Mesenteric fat pad (tissue), 1 donor: ENCODE data around the gene BANP. TPM values are rescaled to one million over a fixed set of nuclear protein-coding genes. Genes with fewer than 3 reads are reported as not detected.
"Not testable (repeated sequence)": the region's sequence is repeated elsewhere in the genome, so short reads cannot be mapped to it uniquely, and the experiment has no call there.

Experiments
- DNase-seq: peaks from one replicate; pipeline ENCODE4 v3.0.0-alpha.2; 2020; ENCODE audit warnings: low spot score
- long read RNA-seq: library from polyadenylated mRNA; unstranded; transcript quantifications from one replicate; pipeline ENCODE4 v2.0.0, GENCODE V29; 2020
- total RNA-seq: library from RNA; stranded (reverse); fragmentation: NEBNext Ultra II Directional; extraction: Animal tissue kit (Norgen Biotek cat#: 25700); gene quantifications from one replicate; pipeline ENCODE4 v1.2.1, GENCODE V29; 2021
- donor health status: DM: yes; HTN: yes; CAD: no.

BANP gene, protein sequence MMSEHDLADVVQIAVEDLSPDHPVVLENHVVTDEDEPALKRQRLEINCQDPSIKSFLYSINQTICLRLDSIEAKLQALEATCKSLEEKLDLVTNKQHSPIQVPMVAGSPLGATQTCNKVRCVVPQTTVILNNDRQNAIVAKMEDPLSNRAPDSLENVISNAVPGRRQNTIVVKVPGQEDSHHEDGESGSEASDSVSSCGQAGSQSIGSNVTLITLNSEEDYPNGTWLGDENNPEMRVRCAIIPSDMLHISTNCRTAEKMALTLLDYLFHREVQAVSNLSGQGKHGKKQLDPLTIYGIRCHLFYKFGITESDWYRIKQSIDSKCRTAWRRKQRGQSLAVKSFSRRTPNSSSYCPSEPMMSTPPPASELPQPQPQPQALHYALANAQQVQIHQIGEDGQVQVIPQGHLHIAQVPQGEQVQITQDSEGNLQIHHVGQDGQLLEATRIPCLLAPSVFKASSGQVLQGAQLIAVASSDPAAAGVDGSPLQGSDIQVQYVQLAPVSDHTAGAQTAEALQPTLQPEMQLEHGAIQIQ
- total RNA-seq, result 28.8 TPM
- long read RNA-seq, transcript BANP-202 (12 exons, 2,164 nt), result major isoform, 6 of 60 reads
- long read RNA-seq, partial matches to known transcripts, result 9 of 60 reads
- long read RNA-seq, other reads (novel, unspliced or antisense), result 38 of 60 reads

DNA sequence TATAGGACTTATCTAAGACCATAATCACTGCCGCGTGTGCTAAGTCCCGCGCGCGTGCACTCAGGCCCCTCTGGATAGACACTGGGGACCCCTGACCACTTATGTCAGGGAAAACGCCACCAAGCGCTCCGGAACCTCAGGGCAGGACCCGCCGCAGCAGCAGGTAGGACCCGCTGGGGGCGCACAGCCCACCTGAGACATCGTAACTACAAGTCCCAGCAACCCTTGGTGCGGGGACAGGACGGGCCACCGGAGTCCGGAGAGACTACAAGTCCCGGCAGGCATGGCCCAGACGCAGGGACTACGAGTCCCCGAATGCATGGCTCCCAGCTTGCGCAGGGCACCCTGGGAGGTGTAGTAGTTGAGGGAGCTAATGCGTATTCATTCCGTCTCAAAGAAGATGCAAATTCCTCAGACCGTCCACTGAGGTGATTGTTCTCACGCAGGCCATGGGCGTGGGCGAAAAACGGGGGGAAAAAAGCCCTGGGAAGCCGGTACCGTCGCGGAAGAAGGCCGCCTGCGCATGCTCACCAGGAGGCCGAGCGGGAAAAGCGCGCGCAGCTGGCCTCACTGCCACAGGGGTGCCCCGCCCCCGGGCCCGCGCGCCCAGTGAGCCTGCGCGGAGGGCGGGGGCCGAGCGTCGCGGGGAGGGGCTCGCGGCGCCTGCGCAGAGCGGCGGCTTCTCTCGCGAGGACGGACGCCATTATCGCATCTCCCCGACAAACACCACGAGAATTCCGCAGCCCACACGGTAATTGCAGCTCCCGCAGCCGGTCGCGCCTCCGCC lies at the start of gene BANP:
TSS of gene BANP (plus strand) at position 670 of the 787 bp plus-strand sequence. CDS start 23,682 bp downstream, outside the sequence.
- DNase-seq, result peak; percentile 98

GRCh38 chr16:87904963-87905362 lies 46.3 kb upstream of the BANP start:
- not testable (repeated sequence) for DNase-seq

GRCh38 chr16:87905521-87905920 lies 45.7 kb upstream of the BANP start:
- not testable (repeated sequence) for DNase-seq

DNA sequence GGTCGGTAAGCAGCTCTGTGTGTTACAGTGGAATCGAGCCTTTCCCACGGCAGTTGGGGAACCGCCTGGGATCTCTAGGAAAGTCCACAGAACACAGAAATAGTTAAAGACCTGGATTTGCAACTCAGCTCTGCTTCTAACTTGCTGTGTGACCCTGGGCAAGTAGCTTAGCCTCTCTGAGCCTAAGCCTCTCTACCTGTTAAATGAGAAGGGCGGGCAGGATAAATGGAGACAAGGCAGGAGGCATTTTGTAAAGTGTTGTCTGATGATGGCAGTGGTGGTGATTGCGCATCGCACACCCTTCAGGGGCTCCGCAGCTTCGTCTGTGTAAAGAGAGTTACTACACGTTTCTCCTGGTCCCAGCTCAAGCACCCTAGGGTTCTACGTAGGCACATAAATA lies 43.1 kb upstream of the BANP start:
- DNase-seq, result not testable (repeated sequence)

- DNase-seq, result peak; percentile 92
These were observed 41.9 kb upstream of the BANP start for GRCh38 chr16:87909203-87909935.

DNA sequence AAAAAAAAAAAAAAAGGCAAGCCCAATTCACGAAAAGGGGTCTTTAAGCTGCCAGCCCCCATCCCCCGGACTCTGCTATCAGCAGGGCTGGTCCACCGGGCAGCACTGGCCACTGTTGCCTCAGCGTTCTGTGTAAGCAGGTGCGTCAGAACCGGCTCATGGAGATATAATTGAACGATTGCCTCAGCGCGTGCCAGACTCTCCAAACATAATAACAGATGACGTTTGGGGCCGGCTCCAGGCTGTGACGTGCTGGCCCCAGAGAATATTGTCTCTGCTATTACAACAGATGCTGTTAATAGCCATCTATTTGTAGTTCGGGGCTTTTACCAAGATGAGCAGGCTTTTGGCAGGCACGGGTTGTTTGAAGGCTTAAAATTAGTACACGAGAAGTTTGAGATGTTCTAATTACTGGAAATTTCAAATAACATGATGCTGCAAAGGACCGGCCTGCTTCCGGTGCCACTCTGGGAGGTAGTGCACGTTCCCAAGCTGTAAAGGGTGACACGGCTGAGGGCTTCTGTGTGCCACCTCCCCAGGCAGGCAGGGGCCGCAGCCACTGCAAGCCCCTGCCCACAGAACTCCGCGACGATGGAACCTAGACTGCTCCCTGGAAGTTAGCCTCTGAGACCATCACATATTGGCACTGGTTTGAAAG lies 40.0 kb upstream of the BANP start:
- not testable (repeated sequence) for DNase-seq

DNA sequence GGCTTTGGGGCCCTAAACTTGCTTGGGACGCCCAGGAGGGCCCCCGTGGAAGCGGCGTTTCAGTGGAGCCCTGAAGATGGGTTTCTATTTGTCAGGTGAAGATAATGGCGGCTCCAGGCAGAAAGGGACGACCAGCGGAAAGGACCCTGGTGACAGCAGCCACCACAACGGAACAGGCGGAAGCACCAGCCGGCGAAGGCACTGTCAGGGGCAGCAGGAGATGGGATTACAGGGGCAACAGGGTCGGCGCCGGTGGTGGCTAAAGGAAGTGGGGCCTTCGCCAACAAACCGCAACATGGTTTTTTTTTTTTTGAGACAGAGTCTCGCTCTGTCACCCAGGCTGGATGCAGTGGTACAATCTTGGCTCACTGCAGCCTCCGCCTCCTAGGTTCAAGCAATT lies 38.5 kb upstream of the BANP start:
- not testable (repeated sequence) for DNase-seq

GRCh38 chr16:87914021-87914725 lies 37.1 kb upstream of the BANP start:
- DNase-seq, result not testable (repeated sequence)

- no peak for DNase-seq
These were observed 36.4 kb upstream of the BANP start for GRCh38 chr16:87914812-87915211.

DNA sequence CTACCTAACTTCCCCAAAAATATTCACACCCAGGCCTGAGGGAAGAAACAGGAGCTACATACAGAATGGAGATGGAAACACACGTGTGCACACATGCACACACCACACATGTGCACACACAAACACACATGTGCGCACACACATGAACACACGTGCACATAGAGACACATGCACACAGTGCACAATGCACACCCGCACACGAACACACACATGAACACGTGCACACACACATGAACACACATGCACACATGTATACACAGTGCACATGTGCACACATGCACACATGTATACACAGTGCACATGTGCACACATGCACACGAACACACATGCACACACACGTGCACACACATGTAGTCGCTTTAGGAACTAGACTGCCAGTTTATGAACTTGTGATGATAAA lies 33.7 kb upstream of the BANP start:
- no peak for DNase-seq

- DNase-seq, result no peak
These were observed 32.9 kb upstream of the BANP start for GRCh38 chr16:87918338-87918737.

DNA sequence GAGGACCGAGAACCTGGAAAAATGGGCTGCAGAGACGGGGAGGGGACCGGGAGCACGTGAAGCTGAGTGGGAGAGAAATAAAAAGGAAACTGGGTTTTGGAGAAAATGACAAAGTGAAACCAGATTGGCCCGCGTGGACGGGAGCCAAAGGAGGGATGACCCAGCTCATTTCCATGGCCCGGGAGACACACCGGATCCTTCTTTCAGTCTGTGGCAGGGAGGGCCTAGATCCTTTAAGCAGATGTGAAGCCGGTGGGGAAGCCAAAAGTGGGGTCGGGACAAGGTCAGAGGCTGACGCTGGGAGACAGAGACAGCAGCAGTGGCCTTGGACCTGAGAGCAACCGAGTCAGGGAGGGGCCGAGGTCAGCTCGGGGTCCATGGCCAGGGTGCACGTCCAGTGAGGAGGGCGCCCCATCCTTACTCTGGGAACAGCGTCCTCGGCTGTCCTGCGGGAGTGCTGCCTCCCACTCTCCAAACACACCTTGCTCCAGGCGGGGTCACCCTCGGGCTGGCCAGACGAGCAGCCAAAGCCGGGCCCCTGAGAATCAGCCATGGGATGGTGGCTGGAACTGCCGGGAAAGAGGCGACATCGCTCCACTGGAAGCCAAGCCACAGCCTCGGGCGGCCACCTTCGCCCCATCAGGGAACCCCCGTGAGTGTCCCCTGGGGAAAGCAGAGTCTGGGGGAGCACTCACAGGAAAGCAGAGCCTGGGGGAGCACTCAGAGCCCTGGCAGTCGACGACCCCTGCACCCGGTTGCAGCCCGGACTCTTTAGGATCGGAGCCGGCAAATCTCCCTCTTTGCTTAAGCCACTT lies 32.2 kb upstream of the BANP start:
- DNase-seq, result no peak

GRCh38 chr16:87919681-87919994 lies 31.6 kb upstream of the BANP start:
- DNase-seq, result no peak

GRCh38 chr16:87921236-87921773 lies 29.9 kb upstream of the BANP start:
- no peak for DNase-seq

DNA sequence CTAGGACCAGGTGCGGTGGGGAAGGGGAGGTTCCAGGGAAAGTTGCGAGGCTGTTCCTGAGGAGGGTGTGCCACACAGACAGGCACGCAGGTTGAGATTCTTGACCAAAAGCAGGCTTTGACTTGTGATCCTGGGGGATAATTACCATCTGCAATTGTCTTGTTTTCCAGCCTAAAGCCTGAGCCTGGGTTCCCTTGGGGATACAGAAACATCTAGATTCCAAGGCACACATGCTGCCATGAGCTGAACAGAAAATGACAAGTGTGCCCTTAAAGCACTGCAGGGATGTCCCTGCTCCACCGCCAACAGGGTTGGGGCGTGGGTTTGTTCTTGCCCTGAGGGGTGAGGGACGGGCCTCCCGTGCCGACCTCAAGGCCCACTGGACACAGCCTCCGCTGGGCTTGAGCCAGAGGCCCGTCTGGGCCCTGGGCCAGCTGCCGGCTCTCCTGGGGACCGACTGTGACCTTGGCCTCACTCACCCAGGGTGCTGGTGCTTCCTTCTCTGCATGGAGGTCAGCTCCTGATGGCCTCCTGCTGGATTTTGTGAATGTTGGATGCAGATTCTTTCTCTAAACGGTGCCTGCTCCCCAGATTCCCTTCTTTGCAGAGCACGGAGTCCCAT lies 28.9 kb upstream of the BANP start:
- no peak for DNase-seq

- no peak for DNase-seq
These were observed 27.0 kb upstream of the BANP start for GRCh38 chr16:87924041-87924810.

GRCh38 chr16:87924811-87925670 lies 26.2 kb upstream of the BANP start:
- DNase-seq, result no peak
